CD4-positive, alpha-beta T cell treated with Interleukin-15 for 4 hours (primary cell): ENCODE measurements around the gene HOXC9.

Experiments used
- DNase-seq: peaks from one replicate; pipeline ENCODE4 v3.0.0-alpha.2; 2020; ENCODE audit warnings: low spot score

Gene HOXC9

DNA sequence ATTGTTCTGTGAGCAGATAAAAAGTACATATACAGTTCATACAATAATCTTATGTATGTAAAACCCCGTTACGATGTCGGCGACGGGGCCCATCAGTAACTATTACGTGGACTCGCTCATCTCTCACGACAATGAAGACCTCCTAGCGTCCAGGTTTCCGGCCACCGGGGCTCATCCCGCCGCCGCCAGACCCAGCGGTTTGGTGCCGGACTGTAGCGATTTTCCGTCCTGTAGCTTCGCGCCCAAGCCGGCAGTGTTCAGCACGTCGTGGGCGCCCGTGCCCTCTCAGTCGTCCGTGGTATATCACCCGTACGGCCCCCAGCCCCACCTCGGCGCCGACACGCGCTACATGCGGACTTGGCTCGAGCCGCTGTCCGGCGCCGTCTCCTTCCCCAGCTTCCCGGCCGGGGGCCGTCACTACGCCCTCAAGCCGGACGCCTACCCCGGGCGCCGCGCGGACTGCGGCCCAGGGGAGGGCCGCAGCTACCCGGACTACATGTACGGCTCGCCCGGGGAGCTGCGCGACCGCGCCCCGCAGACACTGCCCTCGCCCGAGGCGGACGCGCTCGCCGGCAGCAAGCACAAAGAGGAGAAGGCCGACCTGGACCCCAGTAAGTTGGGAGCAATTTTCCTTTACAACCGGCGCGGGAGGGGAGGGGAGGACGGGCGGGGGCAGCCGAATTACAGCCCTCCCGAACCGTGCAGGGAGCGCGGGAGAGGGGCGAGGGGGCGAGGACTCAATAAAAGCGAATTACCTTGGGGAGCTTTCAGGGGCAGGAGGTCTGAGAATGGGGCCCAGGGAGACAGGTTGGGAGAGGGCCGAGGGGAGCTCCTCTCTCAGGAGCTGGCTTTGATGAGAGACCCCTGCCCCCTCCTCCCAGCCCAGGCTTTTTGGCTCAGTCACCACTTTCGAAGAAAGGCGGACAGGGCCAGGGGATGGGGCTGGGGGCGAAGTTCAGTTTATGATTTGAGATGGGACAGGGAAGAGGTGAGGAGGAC lies at the start of gene HOXC9:
TSS of gene HOXC9 (plus strand) at position 46 of the 999 bp plus-strand sequence. CDS start at position 74, 28 bp downstream.
- no peak for DNase-seq

GRCh38 chr12:53950437-53950773 lies 49.6 kb upstream of the HOXC9 start:
- DNase-seq, result no peak

DNA sequence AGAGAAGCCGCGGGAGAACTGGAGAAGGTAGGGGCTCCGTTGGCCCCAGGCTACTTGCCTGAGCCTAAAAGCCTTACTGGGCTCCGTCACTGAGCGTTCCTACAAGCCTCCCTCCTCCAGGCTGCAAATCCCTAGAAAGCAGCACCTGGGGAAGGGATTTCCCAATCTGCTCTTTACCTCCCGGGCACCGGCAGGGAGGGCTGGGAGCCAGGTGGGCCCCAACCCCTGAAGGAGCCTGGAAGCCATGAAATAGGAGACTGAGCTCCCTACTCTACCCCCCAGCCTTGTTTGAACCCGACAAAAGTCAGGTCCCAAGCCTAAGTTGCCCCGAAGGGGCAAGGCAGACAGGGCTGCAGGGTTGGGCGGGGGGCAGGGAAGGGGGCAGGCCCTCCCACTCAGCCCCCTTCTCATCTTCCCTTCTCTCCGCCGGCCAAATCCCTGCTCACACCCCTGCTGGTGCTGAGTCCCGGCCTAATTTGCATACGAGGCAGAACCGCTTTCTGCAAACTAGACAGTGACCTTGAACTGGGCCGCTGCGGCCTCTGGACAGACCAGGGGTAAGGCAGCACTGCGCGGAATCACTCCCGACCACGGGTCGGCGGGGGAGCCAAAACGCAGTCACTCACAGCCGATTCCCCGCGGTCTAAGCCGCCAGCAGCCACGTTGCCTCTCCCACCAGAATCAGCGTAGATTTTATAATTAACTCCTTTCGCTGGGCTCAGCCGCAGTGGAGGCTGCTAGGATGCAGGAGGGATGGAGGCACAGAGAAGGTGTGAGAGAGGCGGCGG lies 49.0 kb upstream of the HOXC9 start:
- DNase-seq, result no peak

DNA sequence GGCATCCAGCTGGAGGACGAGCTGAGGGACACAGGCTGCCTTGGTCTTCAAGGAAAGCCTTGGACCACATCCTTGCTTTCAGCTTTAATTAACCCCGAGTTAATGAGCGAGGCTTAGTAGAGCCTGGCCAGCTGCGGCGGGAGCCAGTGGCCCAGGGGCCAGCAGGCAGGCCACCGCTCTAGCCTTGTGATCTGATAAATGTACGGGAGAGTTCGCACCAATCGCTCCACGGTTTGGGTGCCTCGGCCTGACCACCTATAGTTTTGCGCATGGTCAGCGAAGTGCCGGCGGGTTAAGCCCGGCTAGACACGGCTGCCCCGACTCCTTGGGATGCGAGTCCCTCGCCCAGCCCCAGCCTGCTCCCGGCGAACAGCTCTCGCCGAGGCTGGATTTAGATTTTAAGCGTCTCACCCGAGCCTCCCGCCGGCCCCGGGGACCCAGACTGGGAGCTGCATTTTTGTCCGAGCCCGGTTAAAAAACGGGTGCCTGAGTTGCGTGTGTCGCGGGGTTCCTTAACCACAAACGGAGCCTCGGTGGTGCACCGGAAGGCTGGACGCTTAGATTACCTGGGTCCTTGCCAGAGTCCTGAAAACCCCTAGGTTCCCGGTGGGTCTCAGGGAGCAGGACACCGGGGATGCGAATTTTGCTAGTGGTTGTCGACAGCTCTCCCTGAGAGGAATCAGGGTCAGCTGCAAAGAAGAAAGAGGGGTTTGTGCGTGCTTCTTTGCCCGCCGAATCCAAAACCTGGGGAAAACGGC lies 48.2 kb upstream of the HOXC9 start:
- DNase-seq, result no peak

DNA sequence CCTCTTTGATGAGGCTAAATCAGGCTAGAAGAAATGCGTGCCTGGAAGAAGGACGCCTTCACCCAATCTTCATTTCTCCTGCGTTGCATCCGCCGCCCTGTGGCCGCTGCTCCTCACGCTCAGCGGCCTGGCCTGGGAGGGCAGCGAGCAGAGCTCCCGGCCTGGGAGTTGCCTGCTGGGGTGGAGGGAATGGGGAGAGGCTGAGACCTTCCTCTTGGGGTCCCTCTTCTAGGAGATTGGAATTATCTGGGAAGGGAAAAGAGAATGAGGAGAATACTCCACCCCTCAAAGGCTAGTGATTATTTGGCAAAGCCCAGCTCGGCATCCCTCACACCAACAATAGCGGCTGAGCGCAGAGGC lies 47.6 kb upstream of the HOXC9 start:
- no peak for DNase-seq

- no peak for DNase-seq
These were observed 46.9 kb upstream of the HOXC9 start for GRCh38 chr12:53952871-53953734.

DNA sequence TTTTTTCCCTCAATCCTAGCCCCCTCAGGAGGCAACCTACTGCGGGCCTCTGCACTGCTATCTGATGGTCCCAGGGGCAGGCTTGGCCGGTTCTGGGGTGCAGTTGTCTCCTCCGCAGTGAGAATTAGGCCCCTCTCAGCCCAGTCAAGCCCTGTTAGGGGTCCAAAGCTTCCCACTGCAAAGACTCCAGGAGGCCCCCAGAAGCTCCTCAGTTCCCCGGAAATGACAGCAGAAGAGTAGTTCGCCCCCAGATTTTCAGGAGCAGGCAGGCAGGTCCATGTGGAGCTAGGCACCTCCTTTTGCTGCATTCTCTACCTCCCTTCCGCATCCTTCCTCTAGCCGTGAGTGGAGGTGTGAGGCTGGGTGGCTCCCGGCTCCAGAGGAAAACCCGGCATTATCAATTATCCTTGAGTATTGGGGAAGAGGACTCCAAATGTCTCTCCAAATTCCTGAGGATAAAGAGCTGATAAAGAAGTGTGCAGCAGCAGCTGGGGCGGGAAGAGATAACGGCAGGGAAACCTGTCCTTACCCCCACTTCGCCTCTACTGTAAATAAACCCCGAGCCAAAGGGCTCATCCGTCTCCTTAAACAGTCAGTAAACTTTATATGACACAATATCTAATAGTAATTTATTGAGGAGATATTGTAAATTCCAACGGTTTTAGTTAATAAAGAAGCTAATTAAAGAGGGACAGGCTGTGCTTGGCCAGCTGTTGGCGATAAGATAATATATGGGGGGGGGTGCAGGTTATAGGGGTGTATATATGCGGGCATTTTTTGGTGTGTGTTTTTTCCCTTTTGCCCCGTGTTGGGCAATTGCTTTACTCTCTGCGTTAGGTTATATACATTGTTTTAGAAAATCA lies 45.9 kb upstream of the HOXC9 start:
- no peak for DNase-seq

- no peak for DNase-seq
These were observed 45.3 kb upstream of the HOXC9 start, which contains the start of gene HOXC12 for GRCh38 chr12:53954694-53955035. TSS of gene HOXC12 (plus strand) at chr12:53954903. CDS start at chr12:53954930, 27 bp downstream.

- no peak for DNase-seq
These were observed 44.8 kb upstream of the HOXC9 start for GRCh38 chr12:53955036-53955775.

DNA sequence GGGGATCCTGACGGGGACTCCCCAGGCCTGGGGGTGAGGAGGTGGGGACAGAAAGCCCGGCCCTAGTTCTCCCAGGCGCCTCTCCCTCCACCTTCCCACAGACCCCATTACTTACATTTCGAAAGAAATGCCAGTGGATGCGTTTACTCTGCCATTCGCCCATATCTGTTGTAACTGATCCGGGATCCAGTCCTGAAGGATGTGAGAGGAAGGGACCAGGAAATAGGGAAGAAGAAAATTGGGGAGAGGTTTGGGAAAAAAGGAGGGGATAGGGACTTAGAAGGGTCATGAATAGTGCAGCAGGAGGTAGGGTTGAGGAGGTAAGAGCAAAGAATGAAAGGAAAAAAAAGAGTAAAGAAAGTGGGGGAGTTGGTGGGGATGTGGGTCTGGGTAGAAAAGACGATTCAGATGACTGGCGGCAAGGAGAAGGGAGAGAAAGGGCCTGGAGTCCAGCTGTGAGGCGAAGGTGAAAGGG lies 44.1 kb upstream of the HOXC9 start:
- DNase-seq, result no peak

GRCh38 chr12:53956251-53956887 lies 43.6 kb upstream of the HOXC9 start:
- no peak for DNase-seq

- no peak for DNase-seq
These were observed 42.9 kb upstream of the HOXC9 start for GRCh38 chr12:53956914-53957536.

DNA sequence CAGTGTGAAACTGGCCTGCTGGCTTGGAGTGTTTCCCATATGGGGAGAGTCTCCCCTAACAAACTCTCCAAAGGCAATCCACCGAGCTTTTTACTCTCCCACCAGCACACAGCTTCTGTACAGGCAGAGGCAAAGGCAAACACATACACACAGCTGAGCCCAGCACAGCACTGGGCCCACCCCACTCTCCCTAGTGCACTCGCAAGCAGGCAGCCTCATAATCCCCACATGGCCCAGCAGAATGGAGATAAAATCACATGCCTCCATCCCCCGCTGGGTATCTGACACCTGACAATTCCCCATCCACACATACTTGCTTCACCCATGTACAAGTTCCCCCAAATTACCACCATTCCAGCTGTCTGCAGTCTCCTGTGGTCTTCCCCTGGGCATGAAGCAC lies 41.8 kb upstream of the HOXC9 start:
- DNase-seq, result no peak

- no peak for DNase-seq
These were observed 40.6 kb upstream of the HOXC9 start for GRCh38 chr12:53959314-53959713.

- DNase-seq, result no peak
These were observed 39.6 kb upstream of the HOXC9 start for GRCh38 chr12:53960187-53961024.

- no peak for DNase-seq
These were observed 38.8 kb upstream of the HOXC9 start for GRCh38 chr12:53961025-53961761.

DNA sequence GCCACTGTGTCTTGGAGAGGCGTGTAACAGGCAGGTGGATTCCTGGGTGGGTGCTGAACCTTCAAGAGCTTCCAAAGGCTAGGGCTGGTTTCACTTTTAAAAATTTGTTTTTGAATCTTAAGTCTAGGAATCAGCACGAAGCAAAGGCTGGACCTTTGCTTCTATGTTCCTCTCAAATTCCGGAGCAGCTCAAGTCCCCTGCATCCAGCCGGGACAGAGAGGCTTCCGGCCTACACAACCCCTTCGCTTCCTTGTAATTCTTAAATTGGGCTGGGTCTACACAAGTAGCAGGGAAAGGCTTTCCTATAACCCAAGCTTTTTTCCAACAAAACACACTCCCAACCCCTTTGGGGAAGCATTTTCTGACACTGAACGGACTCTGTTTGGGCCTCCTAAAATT lies 37.0 kb upstream of the HOXC9 start:
- DNase-seq, result no peak
